Measurements from ENCODE around the gene CFAP58. TPM values are rescaled to one million over a fixed set of nuclear protein-coding genes. Genes with fewer than 3 reads are reported as not detected.

CFAP58 gene
- total RNA-seq, 1 donor from 2014 or later, result 0.34 TPM

GRCh38 chr10:104472505-104472904, 118.9 kb downstream of the CFAP58 start:
- intact Hi-C loops (cut with micrococcal nuclease), result no loop called here

DNA sequence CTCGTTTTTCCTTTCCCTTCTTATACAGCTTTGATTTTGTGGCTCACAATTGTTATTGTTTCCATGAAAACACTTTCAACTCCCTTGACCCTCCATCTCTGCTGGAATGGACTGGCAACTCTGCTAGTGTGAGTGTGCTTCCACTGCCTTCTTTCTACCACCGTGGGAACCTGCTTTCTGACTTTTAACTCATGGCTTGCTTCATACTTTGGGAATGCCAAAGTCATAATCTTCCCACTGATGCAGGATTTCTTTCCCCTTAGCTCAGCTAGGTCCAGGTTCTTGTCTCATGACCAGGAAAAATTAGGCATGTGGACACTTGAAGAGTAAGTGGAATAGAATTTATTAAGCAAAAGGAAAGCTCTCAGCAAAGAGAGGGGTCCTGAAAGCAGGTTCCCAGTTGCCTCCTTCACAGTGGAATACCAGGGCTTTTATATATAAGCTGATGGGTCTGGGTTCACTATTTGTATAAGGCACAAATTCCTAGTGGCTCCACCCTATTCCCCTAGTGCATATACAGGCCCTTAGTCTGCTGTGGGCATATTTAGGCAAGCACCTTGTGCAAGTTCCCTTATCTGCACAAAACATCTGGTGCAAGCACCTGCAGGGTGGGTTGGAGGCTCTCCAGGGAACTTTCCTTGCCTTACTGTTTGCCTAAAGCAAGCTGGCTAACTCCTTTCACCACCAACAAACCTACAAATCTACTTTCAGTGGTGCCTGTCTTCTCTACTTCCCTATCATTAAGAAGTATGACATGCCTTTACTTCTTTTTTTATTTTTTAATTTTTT, 119.5 kb downstream of the CFAP58 start:
- intact Hi-C loops (cut with micrococcal nuclease), result no loop called here

GRCh38 chr10:104478380-104478779, 124.7 kb downstream of the CFAP58 start:
- intact Hi-C loops (cut with micrococcal nuclease), result no loop called here

DNA sequence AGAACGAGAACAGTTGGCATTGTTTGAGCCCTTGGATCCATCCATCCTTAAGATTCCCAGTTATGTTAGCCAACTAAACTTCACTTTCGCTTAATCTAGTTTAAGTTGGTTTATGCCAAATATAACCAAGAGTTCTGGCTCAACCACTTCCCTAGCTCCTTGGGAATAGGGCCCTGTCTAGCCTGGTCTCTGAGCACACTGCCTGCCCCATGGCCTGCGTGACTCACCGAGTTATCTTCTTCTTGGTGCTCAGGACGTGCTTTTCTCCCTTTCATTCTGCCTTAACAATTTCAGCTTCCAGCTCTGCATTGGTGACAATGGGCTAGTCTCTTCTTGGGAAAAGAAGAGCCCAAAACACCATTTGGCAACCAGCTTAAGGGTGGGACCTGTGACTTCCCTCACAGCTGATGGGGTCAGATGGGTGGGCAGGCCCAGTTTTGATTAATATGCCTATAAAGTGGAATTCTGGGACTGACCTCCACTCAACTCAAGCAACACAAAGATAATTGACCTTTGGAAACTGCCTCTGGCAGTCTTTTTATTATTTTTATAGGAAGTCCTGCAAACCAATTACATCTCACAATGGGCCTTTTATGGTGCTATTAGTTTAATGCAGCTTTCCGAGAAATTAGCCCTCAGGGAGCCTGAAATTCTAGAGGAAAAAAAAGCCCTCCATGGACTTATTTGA, 126.4 kb downstream of the CFAP58 start:
- intact Hi-C loops (cut with micrococcal nuclease), result no loop called here

DNA sequence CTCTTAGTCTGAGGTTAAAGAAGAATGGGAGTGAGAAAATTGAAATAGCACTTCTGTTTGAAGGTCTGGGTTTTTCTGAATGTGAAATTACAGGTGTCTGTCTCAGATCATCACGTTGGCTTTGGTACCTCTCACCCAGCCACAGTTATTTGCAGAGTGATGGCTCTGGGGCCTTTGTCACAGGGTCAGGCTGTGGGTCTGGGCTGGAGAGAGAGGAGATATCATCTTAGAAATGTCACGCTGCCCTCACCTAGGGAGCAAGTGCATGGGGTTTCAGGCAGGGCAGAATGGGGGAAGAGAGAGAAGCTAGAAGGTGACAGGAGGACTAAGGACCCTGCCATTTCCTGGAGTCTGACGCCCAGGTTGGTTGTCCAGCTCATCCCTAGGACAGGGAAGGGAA, 127.2 kb downstream of the CFAP58 start:
- intact Hi-C loops (cut with micrococcal nuclease), result no loop called here

- intact Hi-C loops (cut with micrococcal nuclease), result no loop called here
Observed at GRCh38 chr10:104483582-104483981, 129.9 kb downstream of the CFAP58 start.

GRCh38 chr10:104485632-104486031, 132.0 kb downstream of the CFAP58 start:
- intact Hi-C loops (cut with micrococcal nuclease), result no loop called here

GRCh38 chr10:104486803-104487202, 133.2 kb downstream of the CFAP58 start:
- intact Hi-C loops (cut with micrococcal nuclease), result no loop called here

- intact Hi-C loops (cut with micrococcal nuclease), result no loop called here
Observed at GRCh38 chr10:104487794-104488438, 134.3 kb downstream of the CFAP58 start.

- intact Hi-C loops (cut with micrococcal nuclease), result no loop called here
Observed at GRCh38 chr10:104488439-104488832, 134.8 kb downstream of the CFAP58 start.

GRCh38 chr10:104492329-104492940, 138.8 kb downstream of the CFAP58 start:
- intact Hi-C loops (cut with micrococcal nuclease), result no loop called here

DNA sequence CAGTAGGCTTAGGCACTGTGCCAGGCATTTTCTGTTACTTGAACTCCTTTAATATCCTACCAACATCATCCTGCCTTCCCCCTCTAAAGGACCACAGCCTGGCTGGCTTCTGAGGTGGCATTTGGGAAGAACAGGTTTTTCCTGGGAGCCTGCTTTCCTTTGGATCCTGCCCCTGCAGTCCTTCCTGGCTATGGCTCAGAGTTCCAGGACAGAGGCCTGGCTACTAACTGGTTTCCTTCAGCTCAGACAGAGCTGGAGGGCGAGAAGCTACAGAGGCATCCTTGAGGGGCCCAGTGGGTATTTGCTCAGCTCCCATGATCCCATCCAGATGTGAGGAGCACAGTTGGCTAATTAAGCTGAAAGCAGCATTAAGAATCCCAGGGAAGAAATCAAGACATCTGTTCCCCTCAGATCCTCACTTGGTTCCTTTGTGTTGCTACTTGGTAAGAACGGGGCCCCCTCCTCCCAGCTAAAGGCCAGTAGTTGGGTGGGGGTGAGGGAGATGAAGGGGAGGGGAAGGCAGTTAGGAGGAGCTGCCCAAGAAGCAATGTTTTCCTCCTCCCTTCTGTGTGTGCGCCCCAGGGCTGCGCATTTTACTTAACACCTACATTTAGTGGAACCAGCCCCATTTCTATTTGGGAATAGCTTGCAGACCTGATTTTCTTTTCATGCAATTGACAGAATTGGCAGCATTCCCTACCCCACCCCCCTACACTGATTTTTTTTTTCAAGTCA, 144.9 kb downstream of the CFAP58 start:
- intact Hi-C loops (cut with micrococcal nuclease), result no loop called here

GRCh38 chr10:104501449-104501848, 147.8 kb downstream of the CFAP58 start:
- intact Hi-C loops (cut with micrococcal nuclease), result no loop called here

DNA sequence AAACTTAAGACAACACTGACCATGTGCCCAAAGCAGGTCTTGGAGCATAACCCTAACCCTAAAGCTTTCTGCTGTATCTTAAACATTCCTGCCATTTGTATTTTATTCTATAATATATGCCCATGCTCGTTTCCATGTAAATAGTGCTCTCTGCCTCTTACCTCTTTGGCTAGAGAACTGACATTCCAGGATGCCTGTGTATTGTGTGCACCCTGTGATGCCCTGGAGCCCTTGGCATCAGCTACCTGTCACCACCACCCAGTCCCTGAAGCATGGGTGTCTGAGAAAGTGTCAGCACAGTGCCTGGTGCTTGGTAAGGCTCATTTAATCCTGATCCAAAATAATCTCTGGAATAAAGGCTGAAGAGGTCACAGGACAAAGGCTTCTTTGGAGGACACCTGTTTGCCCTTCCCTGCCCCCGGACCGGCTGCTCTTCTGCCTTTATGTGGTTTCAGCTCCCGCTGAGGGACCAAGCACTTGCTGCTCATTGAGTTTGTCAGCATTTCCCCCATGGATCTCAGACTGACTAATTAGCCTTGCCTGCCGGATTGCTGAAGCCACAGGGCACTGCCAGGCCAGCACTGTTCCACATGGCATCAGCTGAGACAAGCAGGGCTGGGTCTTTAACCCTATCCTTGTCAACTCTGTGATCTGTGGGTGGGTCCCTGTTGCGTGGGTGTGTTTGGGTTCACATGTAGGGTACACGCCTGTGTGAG, 148.4 kb downstream of the CFAP58 start:
- intact Hi-C loops (cut with micrococcal nuclease), result no loop called here

DNA sequence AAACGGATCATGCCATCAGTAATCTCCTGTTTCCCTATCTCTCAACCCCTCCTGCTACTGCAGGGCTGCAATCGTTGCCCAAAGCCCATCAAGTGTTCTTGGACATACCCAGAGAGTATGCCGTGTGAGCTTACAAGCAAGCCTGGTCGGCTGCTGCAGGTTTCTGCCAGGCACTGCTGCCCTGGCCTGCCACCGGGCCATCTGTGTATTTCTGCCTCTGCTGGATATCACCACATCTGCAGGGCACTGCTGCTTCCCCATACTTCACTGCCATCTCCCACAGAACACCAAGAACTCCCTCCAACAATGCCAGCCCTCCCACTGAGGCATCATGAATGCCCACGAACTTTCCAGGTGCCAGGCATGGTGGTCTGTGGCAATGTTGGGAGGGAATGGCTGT, 149.3 kb downstream of the CFAP58 start:
- intact Hi-C loops (cut with micrococcal nuclease), result no loop called here

Other genes with a start within 250 kb of the CFAP58 start
- 11.6 and 12.1 TPM in 2 replicates for gene SFR1, start 231.7 kb upstream of the CFAP58 start, total RNA-seq
- gene CFAP43, start 121.5 kb upstream of the CFAP58 start, total RNA-seq, result not detected in 2 replicates
- gene GSTO1, start 98.9 kb upstream of the CFAP58 start, total RNA-seq, result 112 and 115 TPM in 2 replicates
- 1.2 and 1.4 TPM in 2 replicates for gene GSTO2, start 84.6 kb upstream of the CFAP58 start, total RNA-seq
- 21.2 and 21.7 TPM in 2 replicates for gene ITPRIP, start 15.4 kb upstream of the CFAP58 start, total RNA-seq